Osteocyte (in vitro differentiated cells): ENCODE data around the gene RINL. TPM values are rescaled to one million over a fixed set of nuclear protein-coding genes. Genes with fewer than 3 reads are reported as not detected.

Experiments used
- DNase-seq: peaks from one replicate; pipeline ENCODE4 v3.0.0; 2021; ENCODE audit warnings: mixed read lengths; ENCODE audit not compliant: unreplicated experiment; ENCODE audit errors: extremely low spot score
- H3K27ac Mint-ChIP-seq: one replicate; pipeline ENCODE4 v1.8.0; 2021; ENCODE audit warnings: mild to moderate bottlenecking, mixed read lengths; ENCODE audit not compliant: unreplicated experiment
- H3K27me3 Mint-ChIP-seq: one replicate; pipeline ENCODE4 v1.8.0; 2021; ENCODE audit warnings: mixed read lengths; ENCODE audit not compliant: unreplicated experiment
- H3K36me3 Mint-ChIP-seq: one replicate; pipeline ENCODE4 v1.8.0; 2021; ENCODE audit warnings: mixed read lengths; ENCODE audit not compliant: unreplicated experiment
- H3K4me1 Mint-ChIP-seq: one replicate; pipeline ENCODE4 v1.8.0; 2021; ENCODE audit warnings: mixed read lengths; ENCODE audit not compliant: unreplicated experiment
- H3K4me3 Mint-ChIP-seq: one replicate; pipeline ENCODE4 v1.8.0; 2021; ENCODE audit warnings: mild to moderate bottlenecking, moderate library complexity, mixed read lengths; ENCODE audit not compliant: unreplicated experiment
- H3K9me3 Mint-ChIP-seq: one replicate; pipeline ENCODE4 v1.8.0; 2021; ENCODE audit warnings: mixed read lengths; ENCODE audit not compliant: unreplicated experiment
- total RNA-seq: library from RNA; stranded (reverse); gene quantifications from 2 replicates; pipeline ENCODE4 v1.2.1, GENCODE V29; 2021
- TF ChIP-seq, protein P1 (sequence below): fragments of 200-600 bp; sonication (generic); IDR thresholded peaks from 2 replicates; pipeline ENCODE4 v1.5.0; 2021; ENCODE audit warnings: antibody characterized with exemption, mild to moderate bottlenecking, moderate library complexity

RINL gene
- total RNA-seq, 1 donor from 2014 or later: not detected

DNA sequence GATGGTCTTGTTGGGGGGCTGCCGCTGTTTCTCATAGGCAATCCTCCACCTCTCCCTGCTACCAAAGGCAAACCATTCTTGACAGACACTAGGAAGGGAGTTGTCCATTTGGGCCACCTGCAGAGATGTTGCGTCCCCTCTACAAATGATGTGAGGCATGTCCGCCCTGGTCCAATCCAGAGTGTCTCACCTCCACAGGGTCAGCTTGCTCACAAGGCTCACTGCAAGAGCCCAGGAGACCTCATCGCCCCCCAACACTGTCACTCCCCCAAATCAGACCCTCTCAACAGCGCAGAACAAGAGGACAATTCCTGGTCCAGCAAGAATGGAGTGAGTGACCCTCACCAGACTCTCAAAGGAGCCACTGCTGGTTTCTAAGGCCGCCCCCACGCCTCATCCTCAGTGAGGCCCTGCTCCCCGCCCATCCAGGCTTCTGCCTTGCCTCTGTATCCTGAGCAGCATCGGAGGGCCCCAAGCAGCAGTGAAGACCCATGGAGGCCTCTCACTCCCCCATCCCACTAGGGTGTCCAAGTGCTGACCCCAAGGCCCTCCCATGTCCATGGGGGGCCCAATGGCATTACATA is 34.8 kb downstream of the RINL start:
- H3K9me3 Mint-ChIP-seq: no peaks in the 10 kb centered on the region
- no peak overlapping the region for H3K4me3 Mint-ChIP-seq

DNA sequence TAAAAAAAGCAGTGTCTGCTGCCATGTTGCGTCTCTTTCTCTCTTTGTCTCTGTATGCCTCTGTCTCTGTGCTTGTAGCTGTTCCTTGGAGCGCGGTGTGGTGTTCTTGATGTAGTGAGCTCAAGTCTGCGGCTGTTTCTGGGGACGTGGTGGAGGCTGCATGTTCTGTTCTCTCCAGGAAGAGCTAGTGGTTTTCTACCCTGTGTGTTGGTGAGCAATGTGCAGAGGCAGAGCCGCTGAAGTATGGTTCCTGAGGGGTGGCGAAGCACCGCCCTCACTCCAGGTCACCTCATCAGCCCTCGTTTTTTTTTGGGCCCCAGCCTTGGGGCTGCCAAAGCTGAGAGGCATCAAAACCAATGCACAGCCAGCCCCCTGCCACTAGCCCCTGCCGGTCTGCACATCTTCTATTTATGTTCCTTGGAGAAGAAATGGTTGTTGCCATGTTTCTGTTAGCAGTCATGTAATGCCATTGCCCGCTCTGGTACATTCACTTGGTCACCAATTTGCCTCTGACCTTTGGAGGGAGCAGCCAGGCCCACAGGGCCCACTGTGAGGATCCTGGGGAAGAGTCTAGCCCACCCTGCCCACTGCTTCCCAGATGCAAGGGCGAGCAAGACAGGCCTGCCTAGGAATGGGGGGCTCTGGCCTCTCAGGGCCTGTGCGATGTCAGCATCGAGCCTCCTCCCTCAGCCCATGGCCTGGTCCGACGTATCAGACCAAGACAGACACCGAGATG is 35.5 kb downstream of the RINL start:
- Mint-ChIP-seq H3K36me3 (peaks cover 68% of the 10 kb centered on the region), H3K27ac (no peak overlapping the region), H3K27me3 (no peaks in the 10 kb centered on the region), H3K4me3 (no peak overlapping the region), H3K9me3 (no peaks in the 10 kb centered on the region), H3K4me1 (peaks cover 10% of the 10 kb centered on the region)
- TF ChIP-seq, protein P1, sequence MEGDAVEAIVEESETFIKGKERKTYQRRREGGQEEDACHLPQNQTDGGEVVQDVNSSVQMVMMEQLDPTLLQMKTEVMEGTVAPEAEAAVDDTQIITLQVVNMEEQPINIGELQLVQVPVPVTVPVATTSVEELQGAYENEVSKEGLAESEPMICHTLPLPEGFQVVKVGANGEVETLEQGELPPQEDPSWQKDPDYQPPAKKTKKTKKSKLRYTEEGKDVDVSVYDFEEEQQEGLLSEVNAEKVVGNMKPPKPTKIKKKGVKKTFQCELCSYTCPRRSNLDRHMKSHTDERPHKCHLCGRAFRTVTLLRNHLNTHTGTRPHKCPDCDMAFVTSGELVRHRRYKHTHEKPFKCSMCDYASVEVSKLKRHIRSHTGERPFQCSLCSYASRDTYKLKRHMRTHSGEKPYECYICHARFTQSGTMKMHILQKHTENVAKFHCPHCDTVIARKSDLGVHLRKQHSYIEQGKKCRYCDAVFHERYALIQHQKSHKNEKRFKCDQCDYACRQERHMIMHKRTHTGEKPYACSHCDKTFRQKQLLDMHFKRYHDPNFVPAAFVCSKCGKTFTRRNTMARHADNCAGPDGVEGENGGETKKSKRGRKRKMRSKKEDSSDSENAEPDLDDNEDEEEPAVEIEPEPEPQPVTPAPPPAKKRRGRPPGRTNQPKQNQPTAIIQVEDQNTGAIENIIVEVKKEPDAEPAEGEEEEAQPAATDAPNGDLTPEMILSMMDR: no peak
- no peak for DNase-seq

More for the DNA sequence above, 34.8 kb downstream of the RINL start:
- TF ChIP-seq, protein P1: no peak
- Mint-ChIP-seq H3K4me1 (peaks cover 16% of the 10 kb centered on the region), H3K36me3 (peaks cover 70% of the 10 kb centered on the region), H3K27ac (no peak overlapping the region), H3K27me3 (no peaks in the 10 kb centered on the region)
- no peak for DNase-seq

DNA sequence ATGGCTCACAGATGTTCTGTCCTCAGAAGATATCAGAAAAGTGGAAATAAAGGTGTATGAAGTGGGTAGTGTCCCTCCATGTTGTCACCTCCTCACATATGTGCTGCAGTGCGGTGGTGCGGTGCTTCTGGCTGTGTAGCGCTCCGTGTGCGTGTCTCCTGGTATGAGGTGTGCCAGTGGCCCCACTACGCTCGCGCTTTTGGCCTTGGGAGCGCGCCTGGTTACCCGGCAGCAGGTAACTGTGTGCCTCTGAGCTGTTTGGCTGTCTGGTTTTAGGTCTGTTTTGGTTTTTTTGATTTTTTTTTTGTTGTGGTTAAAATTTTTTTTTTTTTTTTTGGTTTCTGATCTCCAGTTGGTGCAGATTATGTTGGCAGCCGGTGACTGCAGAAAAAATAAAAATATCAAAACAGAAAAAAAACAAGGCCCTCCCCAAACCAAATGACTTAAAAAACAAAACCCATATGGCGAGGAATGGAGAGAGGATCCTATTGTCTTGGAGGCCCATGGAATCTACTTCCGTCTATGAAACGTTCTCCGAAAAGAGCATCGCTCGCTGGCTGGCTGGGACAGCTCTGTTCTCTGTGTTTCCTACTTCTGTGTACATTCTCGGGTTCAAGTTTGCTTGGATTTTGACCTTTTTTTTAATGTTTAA is 36.2 kb downstream of the RINL start:
- Mint-ChIP-seq H3K36me3 (peaks cover 73% of the 10 kb centered on the region), H3K27me3 (no peaks in the 10 kb centered on the region), H3K9me3 (no peaks in the 10 kb centered on the region), H3K4me3 (no peak overlapping the region), H3K27ac (no peak overlapping the region), H3K4me1 (peaks cover 4% of the 10 kb centered on the region)
- TF ChIP-seq, protein P1: no peak
- no peak for DNase-seq

DNA sequence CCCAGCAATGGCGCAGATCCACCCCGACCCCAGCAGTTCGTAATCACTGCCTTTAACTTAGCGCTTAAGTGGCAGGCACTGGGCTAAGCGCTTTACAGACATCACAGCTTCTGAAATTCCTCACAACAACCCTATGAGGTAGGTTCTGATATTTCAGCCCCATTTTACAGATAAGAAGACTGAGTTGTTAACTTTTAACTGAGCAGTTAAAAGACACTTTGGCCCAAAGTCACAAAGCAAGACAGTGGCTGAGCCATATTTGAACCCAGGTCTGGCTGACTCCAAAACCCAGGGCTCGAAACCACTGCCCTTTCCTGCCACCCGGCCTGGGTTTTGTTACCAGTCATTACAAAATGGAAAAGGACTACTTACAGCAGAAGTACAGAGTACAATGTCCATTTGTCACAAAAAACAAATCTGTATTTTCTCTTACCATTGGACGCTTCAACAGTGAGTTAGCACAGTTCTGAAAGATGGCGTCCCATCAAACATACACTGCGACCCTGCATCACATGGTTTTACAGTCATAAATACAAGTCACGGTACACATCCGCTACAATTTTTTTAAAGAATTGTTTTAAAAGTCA is 36.8 kb downstream of the RINL start:
- Mint-ChIP-seq H3K4me3 (no peak overlapping the region), H3K27me3 (no peaks in the 10 kb centered on the region), H3K4me1 (peaks cover 3% of the 10 kb centered on the region), H3K36me3 (peaks cover 78% of the 10 kb centered on the region), H3K27ac (no peak overlapping the region), H3K9me3 (no peaks in the 10 kb centered on the region)
- TF ChIP-seq, protein P1: no peak
- no peak for DNase-seq

DNA sequence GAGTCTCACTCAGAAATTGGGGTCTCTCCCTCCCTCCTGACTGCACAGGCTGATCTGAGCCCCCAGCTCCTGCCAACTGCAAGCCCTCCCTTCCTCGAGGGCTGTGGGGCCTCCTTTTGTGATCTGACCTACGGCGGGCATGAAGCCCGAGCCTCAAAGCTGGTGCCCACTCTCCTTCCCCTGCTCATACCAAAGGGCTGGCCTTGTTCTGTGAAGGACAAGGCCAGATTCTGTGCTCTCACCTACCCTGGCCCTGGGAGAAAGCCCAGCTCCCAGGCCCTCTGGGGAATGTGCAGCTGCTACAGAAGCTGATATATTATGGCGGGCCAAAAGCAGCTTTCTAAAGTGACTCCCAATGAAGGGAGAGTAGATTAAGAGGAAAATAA is 37.5 kb downstream of the RINL start:
- Mint-ChIP-seq H3K27me3 (no peaks in the 10 kb centered on the region), H3K27ac (no peak overlapping the region), H3K9me3 (no peaks in the 10 kb centered on the region)

More for the DNA sequence above, 37.5 kb downstream of the RINL start:
- TF ChIP-seq, protein P1: no peak
- Mint-ChIP-seq H3K4me1 (peaks cover 3% of the 10 kb centered on the region), H3K4me3 (no peak overlapping the region), H3K36me3 (peaks cover 75% of the 10 kb centered on the region)
- DNase-seq: no peak
